GM10266 (cell line): Measurements from ENCODE around the gene TEK.

Experiments
- DNase-seq: peaks from one replicate; pipeline ENCODE4 v3.0.0; 2012; ENCODE audit errors: extremely low spot score
- TF ChIP-seq, protein P1 (sequence below): IDR thresholded peaks from 2 replicates; pipeline ENCODE4 v1.5.1; 2012; ENCODE audit warnings: mild to moderate bottlenecking, low read depth; ENCODE audit not compliant: control insufficient read depth, insufficient read depth; ENCODE audit errors: missing control alignments

TEK gene

DNA sequence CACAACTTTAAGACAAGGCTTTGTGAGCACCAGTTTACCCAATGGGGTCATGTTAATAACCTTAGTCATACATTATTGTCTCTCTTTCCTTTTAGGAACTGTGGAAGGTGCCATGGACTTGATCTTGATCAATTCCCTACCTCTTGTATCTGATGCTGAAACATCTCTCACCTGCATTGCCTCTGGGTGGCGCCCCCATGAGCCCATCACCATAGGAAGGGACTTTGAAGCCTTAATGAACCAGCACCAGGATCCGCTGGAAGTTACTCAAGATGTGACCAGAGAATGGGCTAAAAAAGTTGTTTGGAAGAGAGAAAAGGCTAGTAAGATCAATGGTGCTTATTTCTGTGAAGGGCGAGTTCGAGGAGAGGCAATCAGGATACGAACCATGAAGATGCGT is 48.7 kb downstream of the TEK start:
- DNase-seq, result no peak
- TF ChIP-seq, protein P1, sequence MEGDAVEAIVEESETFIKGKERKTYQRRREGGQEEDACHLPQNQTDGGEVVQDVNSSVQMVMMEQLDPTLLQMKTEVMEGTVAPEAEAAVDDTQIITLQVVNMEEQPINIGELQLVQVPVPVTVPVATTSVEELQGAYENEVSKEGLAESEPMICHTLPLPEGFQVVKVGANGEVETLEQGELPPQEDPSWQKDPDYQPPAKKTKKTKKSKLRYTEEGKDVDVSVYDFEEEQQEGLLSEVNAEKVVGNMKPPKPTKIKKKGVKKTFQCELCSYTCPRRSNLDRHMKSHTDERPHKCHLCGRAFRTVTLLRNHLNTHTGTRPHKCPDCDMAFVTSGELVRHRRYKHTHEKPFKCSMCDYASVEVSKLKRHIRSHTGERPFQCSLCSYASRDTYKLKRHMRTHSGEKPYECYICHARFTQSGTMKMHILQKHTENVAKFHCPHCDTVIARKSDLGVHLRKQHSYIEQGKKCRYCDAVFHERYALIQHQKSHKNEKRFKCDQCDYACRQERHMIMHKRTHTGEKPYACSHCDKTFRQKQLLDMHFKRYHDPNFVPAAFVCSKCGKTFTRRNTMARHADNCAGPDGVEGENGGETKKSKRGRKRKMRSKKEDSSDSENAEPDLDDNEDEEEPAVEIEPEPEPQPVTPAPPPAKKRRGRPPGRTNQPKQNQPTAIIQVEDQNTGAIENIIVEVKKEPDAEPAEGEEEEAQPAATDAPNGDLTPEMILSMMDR, result no peak

DNA sequence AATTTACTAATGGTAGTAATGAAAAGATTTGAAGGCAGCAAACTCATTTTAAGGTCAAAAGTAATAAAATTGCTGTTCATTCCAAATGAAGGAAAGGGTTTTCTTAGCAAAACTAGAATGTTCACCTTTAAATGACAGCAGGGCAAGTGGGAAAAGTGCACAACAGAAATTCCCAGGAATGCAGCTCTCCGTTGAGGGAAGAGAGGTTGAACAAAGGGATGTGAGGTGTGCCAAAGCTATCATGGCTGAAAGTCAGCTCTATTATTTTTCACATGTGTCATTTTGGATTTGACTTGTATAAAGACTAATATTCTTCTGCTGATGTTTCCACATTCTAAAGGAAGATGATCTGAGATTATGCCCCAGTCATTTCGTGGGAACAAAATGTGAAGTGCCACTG is 51.6 kb downstream of the TEK start:
- no peak for DNase-seq
- TF ChIP-seq, protein P1, result no peak

DNA sequence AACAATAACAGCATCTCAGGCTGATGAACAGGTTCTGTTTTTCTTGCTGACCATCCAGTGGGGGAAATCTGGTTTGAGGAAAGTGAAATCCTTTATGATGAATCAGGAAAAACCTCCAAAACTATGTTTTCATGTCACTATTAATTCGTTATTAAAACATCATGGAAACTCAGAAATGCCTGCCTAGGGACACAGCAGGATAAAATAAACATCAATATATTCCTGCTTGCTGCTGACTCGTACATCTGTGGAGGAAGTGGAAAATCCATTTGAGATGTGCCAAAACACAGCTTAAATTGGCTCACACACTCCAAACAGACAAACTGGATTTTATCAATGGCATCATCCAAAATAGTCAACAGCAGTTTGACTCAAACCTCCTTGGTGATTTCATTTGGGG is 53.0 kb downstream of the TEK start:
- DNase-seq, result no peak
- TF ChIP-seq, protein P1, result no peak

DNA sequence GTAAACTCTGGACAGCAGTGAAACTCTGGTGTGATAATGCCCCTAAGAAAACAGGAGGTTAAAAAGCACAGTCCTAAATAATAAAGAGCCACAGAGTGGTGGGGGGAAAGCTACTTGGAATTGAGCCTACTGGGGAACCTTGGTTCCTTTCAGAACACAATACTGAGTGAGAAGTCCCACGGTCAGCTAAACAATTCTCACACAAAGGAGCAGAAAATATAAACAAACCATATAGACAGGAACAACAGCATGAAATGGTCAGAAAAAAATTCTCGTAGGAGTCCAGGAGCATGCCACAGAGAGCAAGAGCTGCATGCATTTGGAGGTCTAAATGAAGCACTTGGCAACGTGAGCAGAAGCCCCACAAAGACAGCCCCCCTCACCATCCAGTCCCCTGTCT is 56.0 kb downstream of the TEK start:
- DNase-seq, result no peak
- TF ChIP-seq, protein P1, result no peak

DNA sequence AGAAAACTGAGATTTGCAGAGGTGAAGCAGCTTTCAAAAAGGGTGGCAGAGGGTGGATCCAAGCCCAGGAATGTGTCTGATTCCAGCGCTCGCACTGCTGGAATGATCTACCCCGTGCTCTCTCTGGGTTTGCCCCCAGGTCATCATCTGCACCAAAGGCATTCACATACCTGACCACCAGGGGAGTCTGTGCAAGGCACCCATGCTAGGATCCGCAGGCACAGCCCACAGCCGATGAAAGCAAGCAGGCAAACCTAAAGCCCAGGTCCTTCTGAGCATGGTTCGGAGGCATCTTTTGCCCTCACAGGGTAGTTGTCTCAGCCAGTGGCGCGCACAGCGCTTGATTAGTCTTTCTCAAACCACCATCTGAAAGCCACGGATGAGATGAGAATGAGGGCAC is 56.6 kb downstream of the TEK start:
- DNase-seq, result no peak
- TF ChIP-seq, protein P1, result no peak

DNA sequence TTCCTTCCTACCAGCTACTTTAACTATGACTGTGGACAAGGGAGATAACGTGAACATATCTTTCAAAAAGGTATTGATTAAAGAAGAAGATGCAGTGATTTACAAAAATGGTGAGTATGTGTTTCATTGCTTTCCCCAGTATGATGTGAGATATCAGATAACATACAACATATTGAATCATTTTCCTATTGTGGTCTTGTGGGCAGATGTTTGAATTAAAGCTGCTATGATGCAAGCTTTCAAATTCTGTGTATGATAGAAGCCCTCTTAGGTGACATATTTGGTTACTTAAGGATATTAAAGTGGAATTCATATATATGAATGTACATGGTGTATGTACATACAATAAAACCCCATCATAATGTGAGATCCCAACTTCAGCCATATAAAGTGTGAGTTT is 59.5 kb downstream of the TEK start:
- no peak for DNase-seq
- TF ChIP-seq, protein P1, result no peak

DNA sequence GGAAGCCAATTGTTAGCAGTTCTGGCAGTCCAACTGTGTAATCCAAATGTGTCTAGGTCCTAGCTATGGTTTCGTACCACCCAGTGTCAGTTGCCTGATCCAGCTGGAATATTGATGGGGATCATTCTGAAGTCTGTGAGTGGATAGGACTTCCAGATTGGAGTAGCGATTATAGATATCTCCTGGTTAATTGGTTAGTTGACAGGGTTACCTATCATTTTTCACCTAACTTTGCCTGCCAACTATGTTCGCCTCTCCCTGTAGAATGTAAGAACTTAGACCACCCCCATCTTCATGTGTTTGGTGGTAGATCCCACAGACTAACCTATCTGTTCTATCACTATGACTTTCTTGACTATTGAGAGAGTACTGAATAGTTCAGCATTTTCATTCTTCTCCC is 59.9 kb downstream of the TEK start:
- TF ChIP-seq, protein P1, result no peak
- no peak for DNase-seq
